ENCODE data around the gene DRAM1.

The DRAM1 gene

DNA sequence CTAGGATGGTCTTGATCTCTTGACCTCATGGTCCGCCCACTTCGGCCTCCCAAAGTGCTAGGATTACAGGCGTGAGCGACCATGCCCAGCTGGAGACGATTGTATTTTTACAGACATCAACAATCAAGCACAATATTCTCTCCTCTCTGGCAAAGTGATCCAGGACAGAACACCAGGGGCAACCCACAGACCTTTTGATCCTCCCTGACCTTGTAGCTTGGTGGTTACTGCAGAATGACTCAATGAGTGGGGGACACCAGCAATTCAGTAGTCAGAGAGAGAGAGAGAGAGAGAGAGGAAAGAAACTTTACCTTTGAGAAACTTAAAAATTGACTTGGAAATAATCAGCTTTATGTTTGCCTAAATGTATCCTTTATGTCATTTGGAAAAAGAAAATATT lies 51.2 kb downstream of the DRAM1 start:
- DNase-seq (ENCODE audit: low read depth) = peak; percentile 56
- no peak overlapping the region for H3K4me3 ChIP-seq (ENCODE audit: low read depth, low read length)
- TF ChIP-seq, protein P1, sequence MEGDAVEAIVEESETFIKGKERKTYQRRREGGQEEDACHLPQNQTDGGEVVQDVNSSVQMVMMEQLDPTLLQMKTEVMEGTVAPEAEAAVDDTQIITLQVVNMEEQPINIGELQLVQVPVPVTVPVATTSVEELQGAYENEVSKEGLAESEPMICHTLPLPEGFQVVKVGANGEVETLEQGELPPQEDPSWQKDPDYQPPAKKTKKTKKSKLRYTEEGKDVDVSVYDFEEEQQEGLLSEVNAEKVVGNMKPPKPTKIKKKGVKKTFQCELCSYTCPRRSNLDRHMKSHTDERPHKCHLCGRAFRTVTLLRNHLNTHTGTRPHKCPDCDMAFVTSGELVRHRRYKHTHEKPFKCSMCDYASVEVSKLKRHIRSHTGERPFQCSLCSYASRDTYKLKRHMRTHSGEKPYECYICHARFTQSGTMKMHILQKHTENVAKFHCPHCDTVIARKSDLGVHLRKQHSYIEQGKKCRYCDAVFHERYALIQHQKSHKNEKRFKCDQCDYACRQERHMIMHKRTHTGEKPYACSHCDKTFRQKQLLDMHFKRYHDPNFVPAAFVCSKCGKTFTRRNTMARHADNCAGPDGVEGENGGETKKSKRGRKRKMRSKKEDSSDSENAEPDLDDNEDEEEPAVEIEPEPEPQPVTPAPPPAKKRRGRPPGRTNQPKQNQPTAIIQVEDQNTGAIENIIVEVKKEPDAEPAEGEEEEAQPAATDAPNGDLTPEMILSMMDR (IDR thresholded peaks at IDR 0.05; ENCODE audit: insufficient read depth, low read depth, low read length, missing control alignments) = no peak

DNA sequence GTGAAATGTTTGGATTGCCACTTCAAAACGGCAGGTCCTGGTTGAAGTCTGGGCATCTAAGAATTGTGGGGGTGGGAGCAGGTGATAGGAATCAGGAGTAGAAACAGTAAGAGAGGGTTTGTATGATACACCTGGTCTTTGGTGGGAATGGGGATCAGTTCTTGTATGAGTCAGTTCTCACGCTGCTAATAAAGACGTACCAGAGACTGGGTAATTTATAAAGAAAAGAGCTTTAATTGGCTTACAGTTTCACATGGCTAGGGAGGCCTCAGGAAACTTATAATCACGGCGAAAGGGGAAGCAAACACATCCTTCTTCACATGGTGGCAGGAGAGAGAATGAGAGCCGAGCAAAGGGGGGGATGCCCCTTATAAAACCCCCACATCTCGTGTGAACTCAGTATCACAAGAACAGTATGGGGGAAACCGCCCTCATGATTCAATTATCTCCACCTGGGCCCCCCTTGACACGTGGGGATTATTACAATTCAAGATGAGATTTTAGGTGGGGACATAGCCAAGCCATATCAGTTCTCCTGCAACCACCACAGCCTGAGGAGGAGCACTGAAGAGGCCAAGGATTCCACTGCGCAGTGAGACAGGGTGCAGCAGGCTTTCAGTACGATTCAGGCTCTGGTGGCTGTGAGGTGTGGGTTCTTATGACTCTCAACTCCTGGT lies 52.1 kb downstream of the DRAM1 start:
- H3K4me3 ChIP-seq (ENCODE audit: low read depth, low read length) = peak overlapping the region; percentile 81
- peak; percentile 95 for DNase-seq (ENCODE audit: low read depth)
- TF ChIP-seq, protein P1 (IDR thresholded peaks at IDR 0.05; ENCODE audit: insufficient read depth, low read depth, low read length, missing control alignments) = no peak

DNA sequence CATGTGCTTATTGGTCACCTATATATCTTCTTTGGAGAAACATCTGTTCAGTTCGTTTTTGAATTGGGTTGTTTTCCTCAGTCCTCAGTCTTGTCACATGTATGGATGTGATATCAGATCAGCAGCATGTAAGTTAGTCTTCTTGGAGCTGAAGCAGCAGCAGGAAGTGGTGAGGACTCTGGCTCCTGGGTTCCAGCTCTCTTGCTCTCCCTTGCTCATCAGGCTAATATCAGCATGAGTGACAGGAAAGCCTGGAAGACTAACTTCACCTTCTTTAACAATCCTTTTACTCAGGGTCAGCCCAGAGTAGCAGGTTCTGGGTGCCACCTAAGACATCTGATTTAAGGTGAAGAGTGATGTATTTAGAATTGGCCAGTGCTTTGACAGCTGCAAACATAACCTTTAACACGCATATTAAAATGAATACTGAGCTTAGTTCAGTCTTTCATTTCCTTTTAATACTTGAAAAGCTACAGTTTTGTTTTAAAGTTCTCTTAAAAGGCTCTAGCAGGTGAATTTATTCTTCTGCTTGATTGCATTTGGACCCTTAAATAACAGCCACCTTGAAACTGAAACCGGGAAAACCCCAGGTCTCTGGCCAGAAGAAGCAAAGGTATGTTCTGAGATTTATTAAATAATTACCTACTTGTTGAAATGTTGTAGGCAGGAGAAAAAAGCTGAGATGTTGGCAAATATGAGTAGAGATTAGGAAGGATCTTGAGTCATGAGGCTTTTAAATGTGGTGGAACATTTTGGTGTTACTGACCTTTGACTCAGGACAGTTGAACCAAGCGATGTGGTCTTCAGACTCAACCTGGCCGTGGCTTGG lies 54.3 kb downstream of the DRAM1 start:
- H3K4me3 ChIP-seq (ENCODE audit: low read depth, low read length) = peak overlapping the region; percentile 81
- peak; percentile 88 for DNase-seq (ENCODE audit: low read depth)
- TF ChIP-seq, protein P1 (IDR thresholded peaks at IDR 0.05; ENCODE audit: insufficient read depth, low read depth, low read length, missing control alignments) = no peak

DNA sequence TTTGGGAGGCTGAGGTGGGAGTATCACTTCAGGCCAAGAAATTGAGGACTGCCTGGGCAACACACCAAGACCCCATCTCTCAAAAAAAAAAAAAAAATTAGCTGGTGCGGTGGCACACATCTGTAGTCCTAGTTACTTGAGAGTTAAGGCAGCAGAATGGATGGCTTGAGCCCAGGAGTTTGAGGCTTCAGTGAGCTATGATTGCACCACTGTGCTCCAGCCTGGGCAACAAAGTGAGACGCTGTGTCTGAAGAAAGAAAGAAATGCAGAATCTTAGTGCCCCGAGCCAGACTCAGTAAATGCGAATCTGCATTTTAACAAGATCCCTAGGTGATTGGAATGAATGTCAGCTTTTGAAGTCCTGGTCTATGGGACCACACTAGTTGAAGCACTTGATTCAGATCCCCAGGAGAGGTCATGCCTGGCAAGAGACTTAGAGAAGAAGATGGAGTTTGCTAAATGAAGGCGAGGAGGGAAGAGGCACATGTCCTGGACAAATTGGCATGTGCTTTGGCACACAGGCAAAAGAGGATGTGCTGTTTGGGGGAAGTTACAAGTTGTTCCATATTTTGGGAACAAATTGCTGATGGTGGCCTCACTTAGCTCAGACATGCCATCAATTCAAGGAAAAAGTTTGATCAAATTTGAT lies 56.6 kb downstream of the DRAM1 start:
- TF ChIP-seq, protein P1 (IDR thresholded peaks at IDR 0.05; ENCODE audit: insufficient read depth, low read depth, low read length, missing control alignments) = no peak
- H3K4me3 ChIP-seq (ENCODE audit: low read depth, low read length) = peak overlapping the region; percentile 81
- no peak for DNase-seq (ENCODE audit: low read depth)

DNA sequence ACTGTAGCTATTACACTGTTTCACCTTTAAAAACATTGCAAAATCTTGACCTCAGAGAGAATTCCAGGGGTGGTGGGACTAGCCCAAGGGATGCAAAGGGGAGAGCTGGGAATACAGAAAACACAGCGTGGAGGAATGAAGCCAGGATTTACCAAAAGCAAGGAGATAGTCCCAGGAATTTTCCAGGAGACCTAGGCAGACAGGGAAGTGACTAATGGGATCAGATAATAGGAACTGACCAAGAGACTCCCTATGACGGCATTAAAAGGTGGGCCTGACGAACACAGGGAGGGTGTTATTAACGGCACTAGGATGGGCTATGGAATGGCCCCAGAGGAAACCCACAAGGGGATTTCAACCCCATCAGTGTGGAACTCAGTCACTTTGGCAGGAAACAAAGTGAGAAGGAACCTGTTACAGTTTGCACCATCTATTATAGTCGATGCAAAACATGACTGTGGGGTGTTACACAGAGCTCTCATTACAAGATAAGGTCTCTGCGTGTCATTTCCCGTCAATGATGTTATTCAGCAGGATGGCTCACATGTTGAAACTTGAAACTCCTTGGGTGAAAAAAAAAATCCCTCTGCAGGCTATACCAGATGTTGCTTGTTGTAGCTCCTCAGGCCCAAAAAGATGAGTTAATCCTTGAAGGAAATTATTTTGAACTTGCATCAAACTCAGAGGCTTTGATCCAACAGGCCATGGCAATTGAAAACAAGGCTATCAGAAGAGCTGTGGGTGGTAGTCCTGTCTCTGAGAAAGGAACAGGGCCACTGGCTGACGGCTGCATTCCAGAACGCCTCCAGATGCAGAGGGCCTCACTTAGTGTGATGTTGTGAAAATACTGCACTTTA lies 58.7 kb downstream of the DRAM1 start:
- H3K4me3 ChIP-seq (ENCODE audit: low read depth, low read length) = peak overlapping the region; percentile 81
- peak; percentile 94 for DNase-seq (ENCODE audit: low read depth)

DNA sequence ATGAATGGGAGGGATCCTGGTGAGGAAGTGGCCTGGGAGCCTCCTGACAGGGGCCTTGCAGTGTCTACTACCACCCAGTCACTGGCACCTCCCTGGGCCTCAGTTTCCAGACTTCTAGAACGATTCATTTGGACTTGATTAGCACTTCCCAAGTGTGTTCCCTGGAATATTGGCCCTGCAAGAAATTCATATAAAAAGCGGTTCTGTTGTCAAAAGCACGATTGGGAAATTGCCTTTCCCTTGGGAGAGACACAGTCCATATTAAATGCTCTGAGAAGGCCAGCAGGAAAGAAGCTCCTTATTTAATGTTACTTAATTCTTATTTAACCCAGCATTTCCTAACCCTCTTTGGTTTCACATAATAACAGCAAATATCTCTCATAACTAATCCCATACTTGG lies 61.9 kb downstream of the DRAM1 start:
- TF ChIP-seq, protein P1 (IDR thresholded peaks at IDR 0.05; ENCODE audit: insufficient read depth, low read depth, low read length, missing control alignments) = no peak
- DNase-seq (ENCODE audit: low read depth) = no peak
- H3K4me3 ChIP-seq (ENCODE audit: low read depth, low read length) = no peak overlapping the region

More for the DNA sequence above, 58.7 kb downstream of the DRAM1 start:
- TF ChIP-seq, protein P1 (IDR thresholded peaks at IDR 0.05; ENCODE audit: insufficient read depth, low read depth, low read length, missing control alignments) = no peak
